ENCODE measurements around the gene UBE2E2.

UBE2E2 gene

GRCh38 chr3:23320586-23321570 lies 117.8 kb downstream of the UBE2E2 start:
- TF ChIP-seq, protein P1, sequence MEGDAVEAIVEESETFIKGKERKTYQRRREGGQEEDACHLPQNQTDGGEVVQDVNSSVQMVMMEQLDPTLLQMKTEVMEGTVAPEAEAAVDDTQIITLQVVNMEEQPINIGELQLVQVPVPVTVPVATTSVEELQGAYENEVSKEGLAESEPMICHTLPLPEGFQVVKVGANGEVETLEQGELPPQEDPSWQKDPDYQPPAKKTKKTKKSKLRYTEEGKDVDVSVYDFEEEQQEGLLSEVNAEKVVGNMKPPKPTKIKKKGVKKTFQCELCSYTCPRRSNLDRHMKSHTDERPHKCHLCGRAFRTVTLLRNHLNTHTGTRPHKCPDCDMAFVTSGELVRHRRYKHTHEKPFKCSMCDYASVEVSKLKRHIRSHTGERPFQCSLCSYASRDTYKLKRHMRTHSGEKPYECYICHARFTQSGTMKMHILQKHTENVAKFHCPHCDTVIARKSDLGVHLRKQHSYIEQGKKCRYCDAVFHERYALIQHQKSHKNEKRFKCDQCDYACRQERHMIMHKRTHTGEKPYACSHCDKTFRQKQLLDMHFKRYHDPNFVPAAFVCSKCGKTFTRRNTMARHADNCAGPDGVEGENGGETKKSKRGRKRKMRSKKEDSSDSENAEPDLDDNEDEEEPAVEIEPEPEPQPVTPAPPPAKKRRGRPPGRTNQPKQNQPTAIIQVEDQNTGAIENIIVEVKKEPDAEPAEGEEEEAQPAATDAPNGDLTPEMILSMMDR (IDR thresholded peaks at IDR 0.05; ENCODE audit: insufficient read depth, low read length, poor library complexity, severe bottlenecking) = no peak
- Histone ChIP-seq H3K36me3 (ENCODE audit: control insufficient read depth, insufficient read depth, low read length) (no peaks in the 10 kb centered on the region), H3K4me3 (replicated peaks; ENCODE audit: low read depth, low read length) (no peak overlapping the region), H3K27me3 (replicated peaks; ENCODE audit: control insufficient read depth, insufficient read depth, low read length) (no peaks in the 10 kb centered on the region)
- DNase-seq (ENCODE audit: extremely low read depth, insufficient read length) = no peak

GRCh38 chr3:23324745-23325144 lies 121.6 kb downstream of the UBE2E2 start:
- Histone ChIP-seq H3K4me3 (replicated peaks; ENCODE audit: low read depth, low read length) (no peak overlapping the region), H3K27me3 (replicated peaks; ENCODE audit: control insufficient read depth, insufficient read depth, low read length) (no peaks in the 10 kb centered on the region), H3K36me3 (ENCODE audit: control insufficient read depth, insufficient read depth, low read length) (no peaks in the 10 kb centered on the region)
- TF ChIP-seq, protein P1 (IDR thresholded peaks at IDR 0.05; ENCODE audit: insufficient read depth, low read length, poor library complexity, severe bottlenecking) = no peak
- peak; percentile 16 for DNase-seq (ENCODE audit: extremely low read depth, insufficient read length)

DNA sequence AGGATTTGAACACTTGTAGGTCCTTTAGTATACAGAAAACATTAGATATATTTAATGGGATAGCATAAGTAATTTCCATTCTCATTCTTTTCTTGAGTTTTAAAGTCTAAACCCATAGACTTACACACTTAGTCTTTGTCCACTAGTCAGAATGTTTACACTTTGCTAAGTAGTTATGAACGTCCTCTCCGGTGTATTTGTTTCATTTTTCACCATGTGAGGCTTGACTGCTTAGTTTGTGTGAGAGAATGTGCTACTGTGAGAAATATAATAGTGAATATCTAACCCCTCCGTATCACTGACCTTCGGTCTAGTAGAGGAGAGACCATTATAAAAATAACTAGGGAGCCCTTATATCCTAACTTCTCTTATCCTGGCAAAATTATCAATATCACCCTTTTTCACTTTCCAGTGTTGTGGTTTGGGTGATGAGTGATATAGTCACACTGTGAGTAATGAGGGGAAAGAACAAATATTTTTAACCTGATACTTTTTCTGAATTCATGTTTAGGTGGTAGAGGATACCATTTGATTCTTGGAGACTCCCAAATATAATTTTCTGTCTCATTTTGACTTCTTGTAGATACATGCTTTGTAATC lies 122.4 kb downstream of the UBE2E2 start:
- no peak overlapping the region for H3K4me3 ChIP-seq (replicated peaks; ENCODE audit: low read depth, low read length)

GRCh38 chr3:23329471-23330105 lies 126.5 kb downstream of the UBE2E2 start:
- Histone ChIP-seq H3K4me3 (replicated peaks; ENCODE audit: low read depth, low read length) (no peak overlapping the region), H3K36me3 (ENCODE audit: control insufficient read depth, insufficient read depth, low read length) (no peaks in the 10 kb centered on the region), H3K27me3 (replicated peaks; ENCODE audit: control insufficient read depth, insufficient read depth, low read length) (no peaks in the 10 kb centered on the region)
- TF ChIP-seq, protein P1 (IDR thresholded peaks at IDR 0.05; ENCODE audit: insufficient read depth, low read length, poor library complexity, severe bottlenecking) = no peak
- no peak for DNase-seq (ENCODE audit: extremely low read depth, insufficient read length)

More for the DNA sequence above, 122.4 kb downstream of the UBE2E2 start:
- Histone ChIP-seq H3K36me3 (ENCODE audit: control insufficient read depth, insufficient read depth, low read length) (no peaks in the 10 kb centered on the region), H3K27me3 (replicated peaks; ENCODE audit: control insufficient read depth, insufficient read depth, low read length) (no peaks in the 10 kb centered on the region)
- DNase-seq (ENCODE audit: extremely low read depth, insufficient read length) = peak; percentile 29
- TF ChIP-seq, protein P1 (IDR thresholded peaks at IDR 0.05; ENCODE audit: insufficient read depth, low read length, poor library complexity, severe bottlenecking) = no peak

- TF ChIP-seq, protein P1 (IDR thresholded peaks at IDR 0.05; ENCODE audit: insufficient read depth, low read length, poor library complexity, severe bottlenecking) = no peak
- Histone ChIP-seq H3K4me3 (replicated peaks; ENCODE audit: low read depth, low read length) (no peak overlapping the region), H3K27me3 (replicated peaks; ENCODE audit: control insufficient read depth, insufficient read depth, low read length) (no peaks in the 10 kb centered on the region), H3K36me3 (ENCODE audit: control insufficient read depth, insufficient read depth, low read length) (no peaks in the 10 kb centered on the region)
- DNase-seq (ENCODE audit: extremely low read depth, insufficient read length) = no peak
These were observed 127.4 kb downstream of the UBE2E2 start for GRCh38 chr3:23330568-23330967.

All from GM06990 (cell line).